CD4-positive, alpha-beta T cell treated with Interleukin-2 at 100 ng/mL for 4 hours (primary cell): ENCODE data around the gene ACY1.

ENCODE experiments used
- DNase-seq: peaks from one replicate; pipeline ENCODE4 v3.0.0-alpha.2; 2020; ENCODE audit warnings: low spot score

Gene ACY1

GRCh38 chr3:51963951-51964451 is 19.3 kb upstream of the ACY1 start:
- DNase-seq, result no peak

DNA sequence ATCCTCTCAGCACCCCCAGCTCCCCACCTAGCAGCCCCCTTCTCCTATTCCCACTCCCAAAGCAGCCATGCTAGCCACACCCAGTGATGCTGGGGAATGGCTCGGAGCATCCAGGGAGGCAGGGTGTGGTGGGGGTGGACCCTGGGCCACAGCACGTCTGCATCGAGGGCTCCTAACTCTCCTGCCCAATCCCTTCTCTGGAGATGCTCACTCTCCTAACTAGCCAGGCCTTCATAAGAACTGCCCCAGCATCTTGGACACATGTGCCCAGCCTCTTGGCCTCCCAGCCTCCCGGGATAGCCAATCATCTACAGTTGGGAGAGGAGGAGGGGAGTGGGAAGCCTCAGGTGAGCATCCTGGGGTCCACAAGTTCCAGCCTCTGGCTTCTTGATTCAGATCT is 18.8 kb upstream of the ACY1 start:
- DNase-seq, result no peak

GRCh38 chr3:51966016-51966415 is 17.3 kb upstream of the ACY1 start:
- DNase-seq, result no peak

DNA sequence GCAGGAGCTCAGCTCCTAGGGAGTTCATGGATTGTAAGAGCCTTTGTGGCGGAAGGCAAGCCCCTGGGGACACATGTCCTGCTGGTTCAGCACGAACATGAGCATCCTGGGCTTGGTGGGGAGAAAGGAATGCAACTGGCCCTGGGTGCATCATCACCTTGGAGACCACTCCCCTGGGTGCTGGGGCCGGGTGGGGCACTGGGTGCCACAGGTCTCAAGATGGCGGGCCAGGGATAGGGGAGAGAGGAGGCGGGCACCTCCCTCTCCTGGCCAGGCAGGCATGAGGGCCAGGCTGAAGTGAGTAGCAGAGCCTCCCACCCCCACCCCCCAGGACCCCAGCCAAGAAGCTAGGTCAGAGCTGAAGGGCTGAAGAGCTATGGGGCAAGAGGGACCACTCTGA is 16.8 kb upstream of the ACY1 start:
- DNase-seq, result no peak

- DNase-seq, result no peak
Observed at GRCh38 chr3:51966922-51967383, 16.4 kb upstream of the ACY1 start.

- DNase-seq, result peak; percentile 27
Observed at GRCh38 chr3:51967384-51968169, 15.8 kb upstream of the ACY1 start, which contains the start of gene PCBP4. TSS of gene PCBP4 (minus strand) at chr3:51967454. CDS start at chr3:51961240, 6,214 bp downstream.

DNA sequence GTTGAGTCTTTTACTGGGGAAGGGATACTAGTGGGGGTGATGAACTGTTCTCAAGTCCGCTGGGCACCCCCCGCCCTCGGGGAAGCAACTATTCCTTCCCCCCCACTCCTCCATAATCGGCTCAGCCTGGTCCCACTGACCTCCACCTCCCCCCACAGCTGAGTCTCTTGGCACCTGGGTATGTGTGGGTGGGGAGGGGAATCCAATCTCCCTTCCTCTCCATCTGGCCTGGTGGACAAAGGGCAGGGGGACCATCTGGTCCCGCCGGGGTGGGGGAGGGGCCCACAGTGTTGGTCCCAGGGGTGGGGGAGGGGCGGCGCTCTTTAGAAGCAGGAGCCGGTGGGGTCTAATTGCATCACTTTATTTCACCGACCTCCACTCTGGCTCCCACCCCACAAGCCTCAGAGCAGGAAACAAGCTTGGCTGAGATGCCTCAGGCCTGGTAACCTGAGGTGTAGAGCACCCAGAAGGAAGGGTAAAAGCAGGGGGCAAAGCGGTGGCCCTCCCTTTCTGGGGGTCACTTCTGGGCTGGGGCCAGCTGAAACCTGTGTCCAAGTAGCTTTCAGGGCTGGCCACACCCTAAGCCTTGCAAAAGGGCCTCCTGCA is 15.1 kb upstream of the ACY1 start:
- no peak for DNase-seq

GRCh38 chr3:51968883-51969678 is 14.3 kb upstream of the ACY1 start:
- no peak for DNase-seq

DNA sequence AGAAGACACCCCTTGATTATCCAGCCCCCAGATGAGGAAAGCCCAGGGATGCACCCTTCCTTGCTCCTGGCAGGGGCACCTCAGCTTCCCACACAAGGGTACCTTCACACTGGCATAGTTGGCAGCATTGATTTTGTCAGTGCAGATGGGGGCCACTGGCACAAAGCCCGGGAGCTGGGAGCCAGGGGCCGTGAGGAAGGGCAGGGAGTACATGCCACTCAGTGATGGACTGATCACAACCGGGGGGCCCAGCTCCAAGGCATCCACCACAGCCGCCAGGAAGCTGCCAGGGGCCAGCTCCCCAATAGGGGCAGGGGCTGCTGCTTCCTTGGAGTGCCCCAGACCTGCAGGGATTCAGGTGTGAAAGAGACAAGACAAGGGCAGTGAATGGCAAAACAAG is 13.5 kb upstream of the ACY1 start:
- DNase-seq, result no peak

DNA sequence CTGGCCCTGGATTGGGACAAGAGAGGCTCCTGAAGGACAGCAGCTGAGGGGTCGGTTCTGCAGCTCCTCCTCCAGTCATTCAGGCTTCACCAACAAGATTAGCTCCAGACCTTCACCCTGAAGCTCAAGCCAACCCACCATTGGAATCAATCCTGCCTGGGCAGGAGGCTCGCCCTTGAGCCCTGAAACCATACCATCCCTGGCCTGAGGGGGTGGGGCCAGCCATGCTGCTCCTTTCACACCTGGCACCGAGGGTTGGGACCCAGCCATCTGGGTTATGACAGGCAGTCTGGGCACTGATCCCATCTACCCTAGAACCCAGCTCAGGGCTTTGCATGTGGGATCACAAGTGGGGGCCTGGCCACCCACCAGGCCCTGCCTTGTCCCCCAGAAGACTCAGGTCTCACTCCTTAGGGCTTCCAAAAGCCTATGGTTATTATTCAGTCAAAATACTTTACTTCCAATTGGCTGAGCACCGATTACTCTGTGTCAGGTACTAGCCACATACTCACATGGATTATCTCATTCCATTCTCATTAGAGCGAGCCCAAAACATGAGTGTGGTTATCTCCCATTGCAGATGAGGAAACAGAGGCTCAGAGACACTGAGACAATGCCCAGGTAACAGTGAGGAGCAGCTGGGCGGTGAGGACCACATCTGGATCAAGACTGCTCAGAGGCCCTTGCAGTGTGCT is 12.6 kb upstream of the ACY1 start:
- no peak for DNase-seq

DNA sequence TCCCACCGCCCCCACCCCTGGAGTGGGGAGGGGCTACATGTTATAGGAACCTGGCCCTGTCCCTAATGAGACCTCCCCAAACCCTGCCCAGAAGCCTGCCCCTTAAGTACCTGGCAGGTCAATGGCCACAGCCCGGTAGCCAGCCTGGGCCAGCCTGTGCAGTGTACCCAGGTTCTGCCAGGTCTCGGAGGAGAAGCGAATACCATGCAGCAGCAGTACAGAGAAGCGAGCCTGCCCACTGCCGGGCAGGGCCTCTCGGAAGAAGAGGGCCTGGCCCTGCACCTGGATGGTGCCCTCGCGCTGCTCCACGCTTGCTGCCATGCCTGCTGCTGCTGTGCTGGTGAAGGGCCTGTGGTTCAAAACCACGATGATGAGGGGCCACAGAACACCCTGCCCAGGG is 12.0 kb upstream of the ACY1 start:
- DNase-seq, result no peak

- DNase-seq, result no peak
Observed at GRCh38 chr3:51974277-51974962, 8.9 kb upstream of the ACY1 start.

DNA sequence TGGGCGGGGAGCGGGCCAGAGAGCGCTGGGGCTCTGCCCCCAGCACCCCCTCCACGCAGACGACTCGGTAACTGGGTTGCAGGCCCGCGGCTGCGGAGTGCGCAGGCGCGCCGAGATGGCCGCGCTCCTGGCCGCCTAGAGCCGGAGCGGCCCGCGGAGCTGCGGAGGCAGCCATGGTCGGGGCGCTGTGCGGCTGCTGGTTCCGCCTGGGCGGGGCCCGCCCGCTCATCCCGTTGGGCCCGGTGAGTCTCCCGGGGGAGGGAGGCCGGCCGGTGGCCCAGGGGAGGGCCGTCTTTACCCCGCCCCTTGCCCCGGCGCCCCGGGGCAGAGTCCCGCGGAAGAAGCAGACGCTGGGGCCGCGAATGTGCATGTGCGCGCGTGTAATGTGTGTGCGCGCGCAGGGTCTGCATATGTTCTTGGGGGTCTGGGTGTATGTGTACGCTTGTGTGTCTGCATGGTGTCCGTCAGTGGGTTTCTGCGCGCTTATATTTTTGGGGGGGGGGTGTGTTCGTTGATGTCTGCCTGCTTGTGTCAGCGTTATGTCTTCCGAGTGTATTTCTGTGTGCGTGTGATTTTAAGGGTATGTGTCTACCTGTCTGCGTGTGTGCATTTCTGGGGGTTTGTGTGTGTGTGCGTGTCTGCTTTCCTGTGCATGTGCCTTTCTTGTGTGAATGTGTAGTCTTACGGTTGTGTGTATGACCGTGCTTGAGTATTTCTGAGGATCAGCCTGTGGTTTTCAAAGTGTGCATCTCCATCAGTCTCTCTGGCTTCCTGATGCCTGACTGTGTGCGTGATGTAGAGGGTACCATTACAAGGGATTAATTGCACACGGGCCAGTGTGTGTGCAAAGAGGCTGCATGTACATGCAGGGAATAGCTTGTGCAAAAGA is 8.1 kb upstream of the ACY1 start, which contains the start of gene ABHD14A:
Gene ABHD14A, plus strand, starts transcription at position 102 of the 889 bp plus-strand sequence. Its CDS starts 72 bp downstream, at position 174.
- peak; percentile 73 for DNase-seq

- peak; percentile 16 for DNase-seq
Observed at GRCh38 chr3:51975852-51976549, 7.3 kb upstream of the ACY1 start.

- DNase-seq, result peak; percentile 44
Observed at GRCh38 chr3:51977446-51978142, 5.7 kb upstream of the ACY1 start.

- no peak for DNase-seq
Observed at GRCh38 chr3:51978143-51978502, 5.2 kb upstream of the ACY1 start.

GRCh38 chr3:51980253-51980652 is 3.1 kb upstream of the ACY1 start:
- DNase-seq, result no peak

- DNase-seq, result no peak
Observed at GRCh38 chr3:51982352-51982837, 940 bp upstream of the ACY1 start.
